Measurements from ENCODE around the gene MRS2.

GRCh38 chr6:24394780-24395437 is 7.8 kb upstream of the MRS2 start:
- TF ChIP-seq, protein P1, sequence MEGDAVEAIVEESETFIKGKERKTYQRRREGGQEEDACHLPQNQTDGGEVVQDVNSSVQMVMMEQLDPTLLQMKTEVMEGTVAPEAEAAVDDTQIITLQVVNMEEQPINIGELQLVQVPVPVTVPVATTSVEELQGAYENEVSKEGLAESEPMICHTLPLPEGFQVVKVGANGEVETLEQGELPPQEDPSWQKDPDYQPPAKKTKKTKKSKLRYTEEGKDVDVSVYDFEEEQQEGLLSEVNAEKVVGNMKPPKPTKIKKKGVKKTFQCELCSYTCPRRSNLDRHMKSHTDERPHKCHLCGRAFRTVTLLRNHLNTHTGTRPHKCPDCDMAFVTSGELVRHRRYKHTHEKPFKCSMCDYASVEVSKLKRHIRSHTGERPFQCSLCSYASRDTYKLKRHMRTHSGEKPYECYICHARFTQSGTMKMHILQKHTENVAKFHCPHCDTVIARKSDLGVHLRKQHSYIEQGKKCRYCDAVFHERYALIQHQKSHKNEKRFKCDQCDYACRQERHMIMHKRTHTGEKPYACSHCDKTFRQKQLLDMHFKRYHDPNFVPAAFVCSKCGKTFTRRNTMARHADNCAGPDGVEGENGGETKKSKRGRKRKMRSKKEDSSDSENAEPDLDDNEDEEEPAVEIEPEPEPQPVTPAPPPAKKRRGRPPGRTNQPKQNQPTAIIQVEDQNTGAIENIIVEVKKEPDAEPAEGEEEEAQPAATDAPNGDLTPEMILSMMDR (IDR thresholded peaks at IDR 0.05): no peak
- TF ChIP-seq POLR2A (IDR thresholded peaks at IDR 0.05): no peak
